T-helper 2 cell treated with Interferon-gamma antibody and Interleukin-4, amounts not matched to agents 5 μg/mL and 100 μg/mL, for 36 hours (primary cell): ENCODE results near the gene SRCIN1.
A peak's percentile ranks its signal among the peaks of the same experiment; 100 is the strongest.

Experiments used
- DNase-seq: peaks from one replicate; pipeline ENCODE4 v3.0.0; 2021; ENCODE audit warnings: low spot score
- H3K27ac Mint-ChIP-seq: one replicate; pipeline ENCODE4 v1.8.0; 2021; ENCODE audit warnings: mild to moderate bottlenecking, mixed read lengths
- H3K27me3 Mint-ChIP-seq: one replicate; pipeline ENCODE4 v1.8.0; 2021; ENCODE audit warnings: low read depth, mixed read lengths
- H3K36me3 Mint-ChIP-seq: one replicate; pipeline ENCODE4 v1.8.0; 2021; ENCODE audit warnings: low read depth, mixed read lengths
- H3K4me1 Mint-ChIP-seq: one replicate; pipeline ENCODE4 v1.8.0; 2021; ENCODE audit warnings: low read depth, mixed read lengths
- H3K4me3 Mint-ChIP-seq: one replicate; pipeline ENCODE4 v1.8.0; 2022; ENCODE audit warnings: mild to moderate bottlenecking, moderate library complexity, mixed read lengths
- H3K9me3 Mint-ChIP-seq: one replicate; pipeline ENCODE4 v1.8.0; 2021; ENCODE audit warnings: mixed read lengths

The SRCIN1 gene

DNA sequence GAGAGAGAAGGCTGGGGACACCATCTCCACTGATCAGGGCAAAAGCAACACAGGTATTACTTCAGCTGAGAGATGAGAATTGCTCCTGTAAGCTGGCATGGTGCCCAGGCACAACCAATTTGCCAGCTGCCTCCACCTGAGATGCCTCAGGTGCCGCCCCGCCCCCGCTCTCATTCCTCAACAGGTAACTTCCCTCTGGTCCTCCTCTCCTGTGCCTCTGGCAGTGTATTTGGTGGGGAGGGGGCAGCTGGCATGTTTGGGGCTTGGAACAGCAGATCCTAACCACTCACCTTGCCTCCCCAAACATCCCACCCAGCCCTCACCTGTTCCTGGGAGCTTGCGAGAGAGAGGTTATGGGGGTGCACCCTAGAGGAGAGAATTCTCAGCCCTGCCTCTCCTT, 2.9 kb upstream of the SRCIN1 start:
- Mint-ChIP-seq H3K4me1 (peaks cover 4% of the 10 kb centered on the region), H3K9me3 (peaks cover 3% of the 10 kb centered on the region), H3K4me3 (no peak overlapping the region), H3K27me3 (peaks cover 69% of the 10 kb centered on the region), H3K36me3 (no peaks in the 10 kb centered on the region), H3K27ac (no peak overlapping the region)
- no peak for DNase-seq

DNA sequence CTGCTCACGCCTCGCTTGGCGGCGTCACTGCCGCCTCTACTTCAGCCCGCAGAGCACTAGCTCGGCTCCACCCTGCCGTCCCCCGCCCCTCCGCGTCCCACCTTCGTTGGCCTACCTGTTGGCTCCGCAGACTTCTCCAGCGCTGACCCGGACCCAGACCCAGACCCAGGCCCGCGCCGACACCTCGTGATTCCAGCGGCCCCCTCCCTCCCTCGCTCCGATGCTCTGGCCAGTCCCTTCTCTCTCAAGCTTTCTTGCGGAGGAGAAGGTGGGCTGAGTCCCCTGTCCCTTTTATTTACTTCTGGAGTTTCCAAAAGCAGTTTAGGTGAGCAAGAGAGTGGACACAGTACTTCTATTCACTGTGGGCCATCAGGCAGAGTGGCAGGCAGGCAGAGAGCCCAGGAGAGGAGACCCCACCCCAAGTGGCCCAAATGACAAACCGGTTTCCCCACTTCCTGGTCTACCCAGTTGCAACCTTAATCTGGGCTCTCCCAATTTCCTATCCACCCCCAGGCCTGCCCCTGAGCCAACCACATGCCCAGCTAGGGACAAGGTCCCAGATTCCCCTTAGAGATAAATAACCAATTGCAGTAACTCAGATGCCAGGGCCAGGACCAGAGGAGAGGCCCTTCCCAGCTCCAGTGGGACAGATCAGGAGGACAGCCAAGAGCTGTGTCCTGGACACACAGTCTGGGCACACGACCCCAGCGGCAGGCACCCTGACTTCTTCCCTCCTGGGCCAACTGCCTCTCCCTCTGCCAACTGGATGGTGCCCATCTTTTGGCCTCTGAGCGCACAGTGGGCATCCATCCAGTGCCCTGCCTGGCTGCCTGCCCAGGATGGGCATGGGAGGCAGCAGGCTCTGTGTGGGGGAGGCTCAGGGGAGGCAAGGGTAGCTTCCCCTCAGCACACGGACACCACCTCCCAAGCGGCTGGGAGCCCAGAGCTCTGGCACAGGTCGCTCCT, 1.2 kb upstream of the SRCIN1 start:
- peak overlapping the region; percentile 56 for H3K4me3 Mint-ChIP-seq
- peaks cover 4% of the 10 kb centered on the region for H3K4me1 Mint-ChIP-seq
- H3K9me3 Mint-ChIP-seq: no peaks in the 10 kb centered on the region
- no peak for DNase-seq
- no peaks in the 10 kb centered on the region for H3K36me3 Mint-ChIP-seq
- H3K27me3 Mint-ChIP-seq: peaks cover 74% of the 10 kb centered on the region
- H3K27ac Mint-ChIP-seq: no peak overlapping the region

DNA sequence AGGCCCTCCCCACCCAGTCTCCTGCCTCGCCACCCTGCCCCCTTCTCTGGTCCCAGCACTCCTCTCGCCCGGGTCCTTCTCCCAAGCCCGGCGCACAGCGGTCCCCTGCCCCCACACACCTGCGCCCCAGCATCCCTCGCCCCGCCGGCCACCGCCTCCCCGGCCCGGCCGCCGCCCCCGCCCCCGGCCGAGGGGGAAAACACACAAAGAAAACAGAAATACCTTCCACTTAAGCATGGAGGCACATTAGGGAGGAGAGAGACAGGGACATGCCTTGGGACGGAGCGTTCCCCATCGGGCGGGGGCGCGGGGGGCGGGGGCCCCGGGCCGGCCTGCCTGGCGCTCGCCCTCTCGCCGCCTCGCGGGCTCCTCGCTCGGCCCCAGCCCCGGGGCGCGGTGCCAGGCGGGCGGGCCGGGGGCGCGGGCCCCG, 326 bp downstream of the SRCIN1 start:
- Mint-ChIP-seq H3K27ac (no peak overlapping the region), H3K36me3 (no peaks in the 10 kb centered on the region), H3K4me1 (peaks cover 4% of the 10 kb centered on the region), H3K27me3 (peaks cover 76% of the 10 kb centered on the region), H3K4me3 (peak overlapping the region; percentile 54), H3K9me3 (no peaks in the 10 kb centered on the region)
- DNase-seq: no peak

DNA sequence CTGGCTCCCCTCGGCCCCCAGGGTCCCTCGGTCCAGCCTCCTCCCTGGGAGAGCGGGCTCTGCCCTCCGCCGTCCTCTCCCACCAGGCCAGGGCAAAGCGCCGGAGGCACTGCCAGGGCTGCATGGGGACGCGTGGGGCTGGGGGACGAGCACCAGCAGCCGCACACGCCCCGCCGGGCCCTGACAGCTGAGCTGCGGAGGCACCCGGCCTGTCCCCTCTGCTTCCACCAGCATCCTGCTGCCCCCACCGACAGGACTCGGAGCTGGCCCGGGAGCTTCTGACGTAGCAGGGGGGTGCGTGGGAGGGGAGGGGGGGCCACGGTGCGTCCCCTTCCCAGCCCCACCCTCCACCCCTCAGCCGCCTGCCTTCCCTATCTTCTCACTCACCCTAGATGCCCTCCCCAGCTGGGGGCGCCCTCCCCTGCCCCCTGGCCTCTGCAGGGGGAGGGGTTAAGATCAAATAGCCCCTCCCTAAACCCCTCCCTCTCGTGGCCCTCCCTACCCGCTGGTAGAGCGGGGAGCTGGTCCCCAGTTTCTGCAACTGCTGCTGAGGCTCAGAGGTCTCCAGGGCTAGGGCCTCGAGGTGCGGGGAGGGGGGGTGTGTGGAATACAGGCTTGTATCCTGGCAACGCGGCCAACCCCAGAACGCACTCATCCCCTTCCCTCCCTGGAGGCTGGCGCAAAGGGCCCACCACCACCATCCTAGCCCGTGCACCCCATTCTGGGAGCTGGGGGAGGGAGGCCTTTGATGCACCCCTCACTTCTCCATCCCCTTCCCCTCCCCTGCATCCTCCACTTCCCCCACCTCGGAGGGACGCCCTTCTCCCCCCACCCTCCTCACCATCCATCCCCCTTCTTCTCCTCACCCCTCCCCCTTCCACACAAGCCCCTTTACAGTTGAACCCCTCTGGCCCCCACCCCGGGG, 1.0 kb downstream of the SRCIN1 start:
- Mint-ChIP-seq H3K4me3 (peak overlapping the region; percentile 54), H3K9me3 (no peaks in the 10 kb centered on the region), H3K36me3 (no peaks in the 10 kb centered on the region), H3K4me1 (peaks cover 4% of the 10 kb centered on the region), H3K27ac (no peak overlapping the region), H3K27me3 (peaks cover 78% of the 10 kb centered on the region)
- DNase-seq: peak; percentile 14

DNA sequence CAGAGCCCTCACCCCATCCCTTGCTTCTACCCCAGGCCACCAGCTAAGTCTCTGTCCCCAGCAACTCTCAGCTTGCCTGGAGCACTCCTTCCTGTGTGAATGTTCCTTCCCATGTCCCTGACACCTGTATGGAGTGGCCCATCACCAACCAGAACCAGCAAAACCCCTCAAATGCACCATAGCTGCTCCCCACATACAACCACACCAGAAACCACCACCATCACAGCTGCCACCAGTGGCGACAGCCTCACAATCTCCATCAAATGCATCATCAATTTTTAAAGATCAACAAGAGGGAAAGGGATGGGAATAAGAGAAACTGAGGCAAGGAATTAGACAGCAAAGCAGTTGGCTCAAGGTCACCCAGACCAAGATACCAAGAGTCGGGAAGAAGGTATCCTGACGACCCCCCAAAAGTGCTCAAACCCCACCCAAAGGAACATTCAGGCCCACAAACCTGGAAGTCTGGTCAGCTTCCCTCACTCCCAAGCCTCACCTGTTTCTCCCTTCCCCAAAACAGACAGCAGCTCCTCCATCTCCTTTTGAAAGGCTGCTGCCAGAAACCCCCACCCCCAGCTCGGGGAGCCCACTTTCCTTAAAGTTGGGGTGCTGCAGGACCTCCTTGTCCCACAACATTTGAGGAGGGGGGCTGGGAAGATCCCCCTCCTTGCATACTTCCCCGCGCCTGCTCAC, 1.8 kb downstream of the SRCIN1 start:
- DNase-seq: no peak
- no peaks in the 10 kb centered on the region for H3K36me3 Mint-ChIP-seq
- H3K4me3 Mint-ChIP-seq: no peak overlapping the region
- H3K9me3 Mint-ChIP-seq: no peaks in the 10 kb centered on the region
- H3K27ac Mint-ChIP-seq: no peak overlapping the region
- H3K27me3 Mint-ChIP-seq: peaks cover 78% of the 10 kb centered on the region
- peaks cover 4% of the 10 kb centered on the region for H3K4me1 Mint-ChIP-seq

GRCh38 chr17:38602956-38603785, 2.6 kb downstream of the SRCIN1 start:
- Mint-ChIP-seq H3K27me3 (peaks cover 76% of the 10 kb centered on the region), H3K4me3 (no peak overlapping the region)
- DNase-seq: no peak

GRCh38 chr17:38602453-38602852, 3.3 kb downstream of the SRCIN1 start:
- Mint-ChIP-seq H3K27ac (no peak overlapping the region), H3K27me3 (peaks cover 74% of the 10 kb centered on the region), H3K9me3 (no peaks in the 10 kb centered on the region), H3K36me3 (no peaks in the 10 kb centered on the region), H3K4me3 (no peak overlapping the region), H3K4me1 (peaks cover 5% of the 10 kb centered on the region)
- no peak for DNase-seq

More at GRCh38 chr17:38602956-38603785, 2.6 kb downstream of the SRCIN1 start:
- no peak overlapping the region for H3K27ac Mint-ChIP-seq
- H3K9me3 Mint-ChIP-seq: no peaks in the 10 kb centered on the region
- no peaks in the 10 kb centered on the region for H3K36me3 Mint-ChIP-seq
- peaks cover 5% of the 10 kb centered on the region for H3K4me1 Mint-ChIP-seq

DNA sequence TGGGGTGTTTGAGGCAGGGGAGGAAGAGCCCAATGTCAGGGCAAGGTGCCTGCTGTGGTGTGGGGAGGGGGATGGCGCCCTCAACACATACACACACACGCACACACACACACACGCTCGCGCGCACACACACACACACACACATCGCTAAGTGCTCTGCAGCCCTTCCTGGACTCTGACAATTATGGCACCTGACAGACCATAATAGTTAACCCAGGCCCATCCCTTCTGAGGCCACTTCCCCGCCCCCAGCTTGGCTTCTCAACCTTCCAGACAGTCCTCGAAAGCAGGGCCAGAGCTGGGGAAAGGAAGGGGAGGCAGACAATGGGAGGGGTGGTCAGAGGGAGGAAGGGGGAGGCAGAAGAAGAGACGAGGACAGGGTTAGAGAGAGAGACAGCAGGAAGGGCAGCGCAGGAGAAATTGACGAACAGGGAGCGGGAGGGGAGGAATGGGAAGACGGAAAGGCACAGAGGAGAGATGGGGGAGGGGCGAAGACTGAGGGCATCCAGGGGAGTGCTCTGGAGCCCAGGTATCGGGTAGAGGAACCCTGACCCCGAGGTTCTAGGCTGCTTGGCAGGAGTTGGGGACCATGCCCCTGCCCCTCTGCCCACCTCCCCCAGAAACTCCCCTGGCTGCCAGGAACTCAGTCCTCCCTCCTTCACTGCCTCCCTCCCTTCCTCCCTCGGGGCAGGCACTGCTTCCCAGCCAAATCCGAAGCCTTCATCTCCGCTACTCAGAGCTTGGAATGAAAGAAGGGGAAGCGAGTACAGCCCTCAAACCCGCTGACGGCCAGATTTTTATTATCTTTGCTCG, 4.0 kb downstream of the SRCIN1 start:
- no peak for DNase-seq
- no peaks in the 10 kb centered on the region for H3K9me3 Mint-ChIP-seq
- H3K27ac Mint-ChIP-seq: no peak overlapping the region
- no peaks in the 10 kb centered on the region for H3K36me3 Mint-ChIP-seq
- H3K4me3 Mint-ChIP-seq: no peak overlapping the region
- peaks cover 74% of the 10 kb centered on the region for H3K27me3 Mint-ChIP-seq
- peaks cover 6% of the 10 kb centered on the region for H3K4me1 Mint-ChIP-seq

- Mint-ChIP-seq H3K4me3 (no peak overlapping the region), H3K27ac (no peak overlapping the region), H3K4me1 (peaks cover 6% of the 10 kb centered on the region), H3K9me3 (no peaks in the 10 kb centered on the region), H3K27me3 (peaks cover 80% of the 10 kb centered on the region), H3K36me3 (no peaks in the 10 kb centered on the region)
- no peak for DNase-seq
Observed at GRCh38 chr17:38600906-38601305, 4.8 kb downstream of the SRCIN1 start.

DNA sequence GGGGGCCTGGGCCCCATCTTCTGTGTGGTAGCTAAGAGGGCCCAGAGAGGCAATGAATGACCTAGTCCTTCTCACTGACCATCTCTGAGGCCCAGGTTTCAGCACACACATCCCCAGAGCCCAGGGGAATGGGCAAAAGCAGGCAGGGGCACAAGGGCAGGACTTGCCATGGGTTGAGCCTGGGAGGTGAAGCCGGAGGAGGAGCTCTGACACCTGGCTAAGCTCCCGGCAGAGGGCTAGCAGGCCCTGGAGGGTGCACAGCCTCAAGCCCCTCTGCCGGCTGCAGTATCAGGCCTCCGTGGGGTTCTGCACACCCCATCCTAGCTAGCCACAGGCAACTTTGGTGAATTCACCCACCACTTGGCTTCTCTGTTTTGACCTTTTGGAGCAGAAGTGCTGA, 5.3 kb downstream of the SRCIN1 start:
- H3K4me3 Mint-ChIP-seq: no peak overlapping the region
- no peak for DNase-seq
- peaks cover 6% of the 10 kb centered on the region for H3K4me1 Mint-ChIP-seq
- H3K27ac Mint-ChIP-seq: no peak overlapping the region
- no peaks in the 10 kb centered on the region for H3K9me3 Mint-ChIP-seq
- peaks cover 85% of the 10 kb centered on the region for H3K27me3 Mint-ChIP-seq
- no peaks in the 10 kb centered on the region for H3K36me3 Mint-ChIP-seq

GRCh38 chr17:38599398-38599856, 6.3 kb downstream of the SRCIN1 start:
- no peak for DNase-seq
- no peaks in the 10 kb centered on the region for H3K9me3 Mint-ChIP-seq
- no peak overlapping the region for H3K27ac Mint-ChIP-seq
- peaks cover 91% of the 10 kb centered on the region for H3K27me3 Mint-ChIP-seq
- no peak overlapping the region for H3K4me3 Mint-ChIP-seq
- H3K36me3 Mint-ChIP-seq: no peaks in the 10 kb centered on the region
- peaks cover 6% of the 10 kb centered on the region for H3K4me1 Mint-ChIP-seq

- no peak for DNase-seq
- no peak overlapping the region for H3K4me3 Mint-ChIP-seq
- peaks cover 91% of the 10 kb centered on the region for H3K27me3 Mint-ChIP-seq
Observed at GRCh38 chr17:38598995-38599394, 6.8 kb downstream of the SRCIN1 start.

More at GRCh38 chr17:38598995-38599394, 6.8 kb downstream of the SRCIN1 start:
- Mint-ChIP-seq H3K9me3 (no peaks in the 10 kb centered on the region), H3K4me1 (peaks cover 6% of the 10 kb centered on the region), H3K27ac (no peak overlapping the region), H3K36me3 (no peaks in the 10 kb centered on the region)
